Epithelial cell of proximal tubule (primary cell): ENCODE results near the gene CCT5. TPM values are rescaled to one million over a fixed set of nuclear protein-coding genes. Genes with fewer than 3 reads are reported as not detected.
A peak's percentile ranks its signal among the peaks of the same experiment; 100 is the strongest.

Experiments
- DNase-seq: peaks from one replicate; pipeline ENCODE4 v3.0.0-alpha.2; 2011; ENCODE audit warnings: low read depth
- H3K4me3 ChIP-seq: 2 replicates; pipeline ENCODE4 v1.5.1; 2011; ENCODE audit warnings: low read depth, mild to moderate bottlenecking, low read length
- CTCF ChIP-seq: conservative IDR thresholded peaks from 2 replicates; pipeline ENCODE4 v1.5.1; 2012; ENCODE audit warnings: low read depth, mild to moderate bottlenecking, low read length
- total RNA-seq: library from RNA; depleted of rRNA; stranded (reverse); fragments of >200 nt; gene quantifications from 2 replicates; pipeline ENCODE4 v1.2.3, GENCODE V29; 2015

Gene CCT5
- total RNA-seq, 1 donor from 2014 or later, result 610 TPM

DNA sequence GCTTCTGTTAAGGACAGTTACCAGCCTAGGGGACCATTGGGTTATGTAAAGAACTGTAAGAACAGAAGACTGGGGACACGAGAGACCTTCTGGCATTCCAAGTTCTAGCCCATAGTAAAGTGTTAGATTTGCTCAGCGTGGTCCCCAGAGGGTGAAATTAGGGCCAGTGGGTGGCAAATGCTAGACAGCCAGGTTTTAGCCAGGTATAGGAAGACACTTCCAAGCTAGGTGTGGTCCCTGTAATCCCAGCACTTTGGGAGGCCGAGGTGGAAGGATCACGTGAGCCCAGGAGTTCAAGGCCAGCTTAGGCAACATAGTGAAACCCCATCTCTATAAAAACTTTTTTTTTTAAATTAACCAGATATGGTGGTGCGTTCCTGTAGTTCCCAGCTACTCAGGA is 34.7 kb upstream of the CCT5 start:
- no peak for TF ChIP-seq CTCF
- no peak overlapping the region for H3K4me3 ChIP-seq
- DNase-seq, result no peak

DNA sequence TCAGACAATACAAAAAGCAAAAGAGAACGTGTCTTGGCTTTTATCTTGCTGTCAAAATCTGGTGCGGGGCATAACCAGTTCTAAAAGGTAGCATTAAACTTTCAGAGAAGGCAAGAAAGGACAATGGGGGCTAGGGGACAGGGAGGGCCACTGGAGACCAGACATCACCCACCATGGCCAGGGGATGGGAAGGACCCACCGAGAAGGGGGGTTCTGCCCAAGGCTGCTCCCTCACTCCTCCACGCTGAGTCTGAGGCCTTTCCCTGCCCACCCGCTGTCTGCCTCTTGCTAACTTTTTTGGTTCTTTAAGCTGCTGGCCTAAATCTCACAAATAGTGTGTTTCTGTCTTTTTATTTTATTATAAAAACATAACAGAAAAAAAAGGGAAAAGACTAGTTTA is 34.0 kb upstream of the CCT5 start:
- no peak overlapping the region for H3K4me3 ChIP-seq
- DNase-seq, result no peak
- TF ChIP-seq CTCF, result no peak

GRCh38 chr5:10218658-10219057 is 31.4 kb upstream of the CCT5 start:
- H3K4me3 ChIP-seq, result no peak overlapping the region
- no peak for DNase-seq
- TF ChIP-seq CTCF, result no peak

- no peak for TF ChIP-seq CTCF
- H3K4me3 ChIP-seq, result no peak overlapping the region
- no peak for DNase-seq
Observed at GRCh38 chr5:10219068-10219467, 31.0 kb upstream of the CCT5 start.

- no peak overlapping the region for H3K4me3 ChIP-seq
- no peak for DNase-seq
- peak; percentile 20 for TF ChIP-seq CTCF
Observed at GRCh38 chr5:10220248-10220647, 29.8 kb upstream of the CCT5 start.

DNA sequence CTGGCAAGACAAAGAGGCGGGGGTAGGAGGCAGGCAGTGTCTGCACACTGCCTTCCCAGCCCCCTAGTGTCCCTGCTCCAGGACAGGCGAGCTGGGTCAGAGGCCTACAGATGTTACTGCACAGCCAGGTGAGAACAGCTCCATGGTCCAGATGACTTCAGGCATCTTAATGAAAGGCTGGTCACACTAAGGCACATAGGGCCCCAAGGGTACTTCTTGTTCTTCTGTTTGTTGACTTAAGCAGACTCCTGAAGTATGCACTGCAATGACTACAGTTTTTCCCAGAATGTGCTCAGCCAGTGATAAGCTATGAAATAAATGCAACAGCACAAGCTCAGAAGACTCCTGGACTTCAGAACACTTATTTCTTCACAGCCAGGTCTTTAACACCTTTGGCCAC is 27.8 kb upstream of the CCT5 start:
- H3K4me3 ChIP-seq, result no peak overlapping the region
- TF ChIP-seq CTCF, result no peak
- DNase-seq, result no peak

GRCh38 chr5:10227379-10227778 is 22.7 kb upstream of the CCT5 start:
- TF ChIP-seq CTCF, result no peak
- H3K4me3 ChIP-seq, result no peak overlapping the region
- DNase-seq, result no peak
